Osteoblast (primary cell): ENCODE measurements around the gene PTPRR. TPM values are rescaled to one million over a fixed set of nuclear protein-coding genes. Genes with fewer than 3 reads are reported as not detected.

ENCODE experiments used
- DNase-seq: peaks from one replicate; pipeline ENCODE4 v3.0.0; 2011; ENCODE audit warnings: low spot score, mixed read lengths; ENCODE audit not compliant: insufficient read length; ENCODE audit errors: missing footprints
- H2AFZ ChIP-seq: 2 replicates; pipeline ENCODE4 v1.6.0; 2011; ENCODE audit warnings: mild to moderate bottlenecking, low read length
- H3K27ac ChIP-seq: 2 replicates; pipeline ENCODE4 v1.5.1; 2011; ENCODE audit warnings: mild to moderate bottlenecking, low read depth, low read length, moderate library complexity
- H3K27me3 ChIP-seq: 2 replicates; pipeline ENCODE4 v1.6.0; 2012; ENCODE audit warnings: mild to moderate bottlenecking, control low read depth, inconsistent platforms, low read length, moderate library complexity; ENCODE audit not compliant: insufficient read depth
- H3K36me3 ChIP-seq: 2 replicates; pipeline ENCODE4 v1.5.1; 2011; ENCODE audit warnings: mild to moderate bottlenecking, low read length, control low read depth, moderate library complexity; ENCODE audit not compliant: insufficient read depth
- H3K4me1 ChIP-seq: 2 replicates; pipeline ENCODE4 v1.5.1; 2011; ENCODE audit warnings: mild to moderate bottlenecking, low read length, control low read depth, moderate library complexity; ENCODE audit not compliant: insufficient read depth
- H3K4me2 ChIP-seq: 2 replicates; pipeline ENCODE4 v1.6.0; 2011; ENCODE audit warnings: mild to moderate bottlenecking, low read length; ENCODE audit not compliant: insufficient read depth
- H3K4me3 ChIP-seq: fragments of 200-600 bp; sonication (generic); 3 replicates; pipeline ENCODE4 v1.5.1; 2012; ENCODE audit warnings: mild to moderate bottlenecking, low read length, inconsistent platforms; ENCODE audit not compliant: insufficient read depth
- H3K79me2 ChIP-seq: 2 replicates; pipeline ENCODE4 v1.6.0; 2012; ENCODE audit warnings: mild to moderate bottlenecking, low read length, control low read depth, inconsistent platforms; ENCODE audit not compliant: insufficient read depth
- H3K9me3 ChIP-seq: 2 replicates; pipeline ENCODE4 v1.5.1; 2011; ENCODE audit warnings: low read depth, low read length, control low read depth
- H4K20me1 ChIP-seq: 2 replicates; pipeline ENCODE4 v1.6.0; 2012; ENCODE audit warnings: mild to moderate bottlenecking, low read length, control low read depth; ENCODE audit not compliant: insufficient read depth
- CTCF ChIP-seq: IDR thresholded peaks from 2 replicates; pipeline ENCODE4 v1.5.1; 2011; ENCODE audit warnings: mild to moderate bottlenecking, low read depth, low read length, moderate library complexity; ENCODE audit errors: extremely low read depth
- total RNA-seq: library from RNA; depleted of rRNA; stranded (reverse); fragments of >200 nt; gene quantifications from 2 replicates; pipeline ENCODE4 v1.2.3, GENCODE V29; 2012

Gene PTPRR
- total RNA-seq, 1 donor: not detected

- H3K4me3 ChIP-seq: no peak overlapping the region
- H3K79me2 ChIP-seq: no peaks in the 10 kb centered on the region
- H3K27me3 ChIP-seq: no peaks in the 10 kb centered on the region
- no peaks in the 10 kb centered on the region for H3K9me3 ChIP-seq
- no peak for DNase-seq
- no peak overlapping the region for H2AFZ ChIP-seq
- H4K20me1 ChIP-seq: no peaks in the 10 kb centered on the region
- TF ChIP-seq CTCF: no peak
- no peak overlapping the region for H3K27ac ChIP-seq
- H3K4me1 ChIP-seq: no peaks in the 10 kb centered on the region
- H3K36me3 ChIP-seq: no peaks in the 10 kb centered on the region
- H3K4me2 ChIP-seq: no peak overlapping the region
Measured at GRCh38 chr12:70798016-70798783, 122.3 kb downstream of the PTPRR start.

GRCh38 chr12:70796989-70797388 lies 123.5 kb downstream of the PTPRR start:
- Histone ChIP-seq H2AFZ (no peak overlapping the region), H3K4me2 (no peak overlapping the region), H3K4me3 (no peak overlapping the region), H3K27me3 (no peaks in the 10 kb centered on the region), H4K20me1 (no peaks in the 10 kb centered on the region), H3K36me3 (no peaks in the 10 kb centered on the region), H3K79me2 (no peaks in the 10 kb centered on the region), H3K27ac (no peak overlapping the region), H3K4me1 (no peaks in the 10 kb centered on the region), H3K9me3 (no peaks in the 10 kb centered on the region)
- DNase-seq: no peak
- TF ChIP-seq CTCF: no peak

GRCh38 chr12:70795608-70796007 lies 124.9 kb downstream of the PTPRR start:
- H3K79me2 ChIP-seq: no peaks in the 10 kb centered on the region
- H3K27me3 ChIP-seq: no peaks in the 10 kb centered on the region
- H4K20me1 ChIP-seq: no peaks in the 10 kb centered on the region
- no peak for DNase-seq
- H3K4me2 ChIP-seq: no peak overlapping the region
- TF ChIP-seq CTCF: no peak
- no peaks in the 10 kb centered on the region for H3K36me3 ChIP-seq
- no peaks in the 10 kb centered on the region for H3K9me3 ChIP-seq
- no peak overlapping the region for H2AFZ ChIP-seq
- H3K27ac ChIP-seq: no peak overlapping the region
- H3K4me1 ChIP-seq: no peaks in the 10 kb centered on the region
- H3K4me3 ChIP-seq: no peak overlapping the region

GRCh38 chr12:70794131-70794530 lies 126.4 kb downstream of the PTPRR start:
- Histone ChIP-seq H3K27me3 (no peaks in the 10 kb centered on the region), H3K4me1 (no peaks in the 10 kb centered on the region), H3K4me2 (no peak overlapping the region), H3K79me2 (no peaks in the 10 kb centered on the region), H3K9me3 (no peaks in the 10 kb centered on the region), H4K20me1 (no peaks in the 10 kb centered on the region), H3K4me3 (no peak overlapping the region), H3K36me3 (no peaks in the 10 kb centered on the region), H3K27ac (no peak overlapping the region), H2AFZ (no peak overlapping the region)
- DNase-seq: no peak
- TF ChIP-seq CTCF: no peak
